SH-SY5Y (cell line): ENCODE measurements around the gene CDH7.

Source experiments
- GATA2 ChIP-seq: IDR thresholded peaks from 2 replicates; pipeline ENCODE4 v1.6.1; 2011; ENCODE audit warnings: mild to moderate bottlenecking, low read depth, low read length
- GATA3 ChIP-seq: IDR thresholded peaks from 2 replicates; pipeline ENCODE4 v1.6.1; 2011; ENCODE audit warnings: low read depth, mild to moderate bottlenecking, low read length, moderate library complexity

- no peak for TF ChIP-seq GATA3
- no peak for TF ChIP-seq GATA2
These were observed 13.3 kb upstream of the CDH7 start for GRCh38 chr18:65737471-65737955.
